ENCODE results near the gene SOWAHC.
"Not testable (repeated sequence)": the region's sequence is repeated elsewhere in the genome, so short reads cannot be mapped to it uniquely, and the experiment has no call there.

The SOWAHC gene

DNA sequence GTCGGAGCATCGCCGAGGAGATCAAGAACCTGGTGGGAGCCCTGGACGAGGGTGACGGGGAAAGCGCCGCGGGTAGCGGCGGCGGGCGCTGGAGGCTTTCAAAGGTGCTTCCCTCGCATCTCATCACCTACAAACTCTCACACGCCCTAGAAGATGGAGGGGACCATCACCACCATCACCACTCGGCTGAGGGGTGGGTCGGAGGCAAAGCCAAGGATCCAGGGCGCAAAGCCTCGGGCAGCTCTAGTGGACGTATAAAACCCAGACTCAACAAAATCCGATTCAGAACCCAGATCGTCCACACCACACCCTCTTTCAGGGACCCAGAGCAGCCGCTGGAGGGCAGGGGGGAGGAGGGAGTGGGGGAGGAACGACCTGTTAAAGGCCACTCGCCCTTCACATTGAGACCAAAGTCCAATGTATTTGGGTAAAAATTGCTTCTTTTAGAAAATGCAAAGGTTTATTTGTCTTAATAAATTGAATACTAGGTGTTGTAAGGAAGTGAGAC, 1.5 kb downstream of the SOWAHC start:
- DNase-seq (ENCODE audit: low read depth) = no peak

DNA sequence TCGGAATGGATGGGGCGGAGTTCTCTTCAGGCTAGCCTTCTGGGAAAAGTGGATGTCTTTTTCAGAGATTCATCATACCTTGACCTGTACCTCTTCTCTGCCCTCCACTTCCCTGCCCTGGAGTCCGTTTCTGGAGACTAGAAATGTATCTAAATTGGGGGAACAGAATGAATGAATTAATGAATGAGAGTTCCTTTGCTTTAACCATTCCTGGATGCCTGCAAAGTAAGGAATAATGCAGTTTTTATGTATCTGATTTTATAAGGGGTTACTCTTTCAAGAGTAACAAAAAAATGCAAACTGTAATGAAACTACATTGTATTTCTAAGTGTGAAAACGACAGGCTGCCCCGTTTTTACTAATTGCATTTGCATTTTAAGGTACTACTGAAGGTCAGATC, 2.0 kb downstream of the SOWAHC start:
- DNase-seq (ENCODE audit: low read depth) = no peak

DNA sequence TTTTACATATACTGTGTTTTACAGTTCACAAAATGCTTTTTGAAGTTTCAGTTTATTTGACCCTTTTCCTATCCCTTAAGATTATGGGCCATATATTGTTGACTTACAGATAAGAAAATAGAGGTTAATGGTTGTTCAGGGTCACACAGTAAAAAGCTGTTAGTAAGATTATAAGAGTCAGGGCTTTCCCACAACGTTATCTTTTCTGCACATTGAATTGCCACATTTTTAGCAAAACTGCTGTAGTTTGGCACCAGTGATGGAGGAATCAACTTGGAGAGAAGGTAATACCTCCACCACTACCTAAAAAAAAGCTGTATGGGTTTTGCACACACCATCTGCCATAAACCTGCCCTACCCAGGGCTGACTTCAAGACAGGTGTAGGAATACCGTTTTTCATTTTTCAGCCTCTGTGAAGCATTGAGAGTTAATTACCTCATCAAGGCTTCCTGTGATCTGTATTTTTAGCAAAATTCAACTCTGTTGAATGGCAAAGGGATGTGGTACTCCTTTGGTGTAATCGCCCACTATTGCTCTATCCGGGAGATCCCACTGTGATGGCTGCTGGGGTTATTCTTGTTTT, 5.0 kb downstream of the SOWAHC start:
- no peak for DNase-seq (ENCODE audit: low read depth)

DNA sequence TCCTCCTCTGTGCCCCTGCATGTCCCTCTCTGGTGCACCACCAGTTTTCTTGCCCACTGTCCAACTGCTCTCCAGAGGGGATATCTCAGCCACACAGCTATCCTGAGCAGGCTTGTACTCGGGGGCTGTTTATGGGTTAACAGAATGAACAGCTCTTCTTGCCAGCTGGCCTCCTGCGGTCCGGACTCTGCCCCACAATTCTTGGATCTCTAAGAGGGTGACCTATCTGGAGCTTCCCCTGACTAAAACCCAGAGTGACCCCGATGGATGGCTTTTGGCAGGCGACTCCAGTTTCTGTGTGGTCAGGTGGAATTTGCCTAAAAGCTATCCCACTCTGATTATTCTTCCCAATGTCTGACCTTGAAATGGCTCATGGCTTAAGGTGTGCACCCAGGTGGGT, 9.1 kb downstream of the SOWAHC start:
- DNase-seq (ENCODE audit: low read depth) = no peak

DNA sequence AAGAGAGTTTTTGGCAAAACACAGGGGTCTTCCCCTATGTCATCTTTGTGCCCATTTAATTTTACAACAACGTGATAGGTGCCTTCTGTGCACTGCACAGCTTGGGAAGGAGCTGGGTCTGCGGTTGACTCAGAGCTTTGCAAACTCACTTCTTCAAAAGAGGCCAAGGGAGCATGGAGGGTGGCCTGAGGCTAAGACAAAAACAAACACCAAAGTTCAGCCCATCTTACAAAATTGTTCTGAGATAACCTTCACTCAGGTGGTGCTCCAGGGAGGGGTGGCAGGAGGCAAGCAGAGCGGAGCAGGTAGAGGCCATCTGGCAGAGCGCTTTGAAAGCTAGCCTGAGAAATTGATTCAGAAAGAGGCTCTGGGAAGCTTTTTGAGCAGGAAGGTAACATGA, 9.8 kb downstream of the SOWAHC start:
- DNase-seq (ENCODE audit: low read depth) = no peak

DNA sequence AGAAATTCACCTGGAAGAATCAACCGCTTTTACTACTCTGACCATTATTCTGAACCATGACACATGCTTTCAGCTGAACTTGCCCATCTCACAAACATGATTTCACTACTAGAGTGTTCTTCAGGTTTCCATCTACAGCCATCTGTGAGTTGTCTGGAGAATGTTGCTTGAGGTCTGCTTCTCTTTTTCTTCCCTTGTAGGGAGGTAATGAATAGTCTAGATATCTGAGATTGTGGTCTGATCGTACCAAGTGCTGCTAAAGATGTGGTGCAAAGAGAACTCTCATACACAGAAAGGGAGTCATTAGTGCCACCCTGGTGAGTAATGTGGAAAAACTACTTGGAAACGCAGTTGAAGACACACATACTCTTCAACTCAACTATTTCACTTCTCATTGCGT, 10.2 kb downstream of the SOWAHC start:
- DNase-seq (ENCODE audit: low read depth) = no peak

DNA sequence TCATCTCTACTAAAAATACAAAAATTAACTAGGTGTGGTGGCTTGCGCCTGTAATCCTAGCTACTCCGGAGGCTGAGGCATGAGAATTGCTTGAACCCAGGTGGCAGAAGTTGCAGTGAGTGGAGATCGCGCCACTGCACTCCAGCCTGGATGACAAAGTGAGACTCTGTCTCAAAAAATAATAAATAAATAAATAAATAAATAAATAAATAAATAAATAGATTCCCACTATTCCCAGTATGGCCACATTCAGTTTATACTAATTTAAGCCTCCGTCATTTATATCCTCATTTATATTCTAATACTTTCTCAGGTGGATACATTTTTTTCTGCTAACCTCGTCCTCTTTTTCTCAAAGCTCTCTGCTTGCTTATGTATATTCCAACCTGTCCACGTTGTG, 14.2 kb downstream of the SOWAHC start:
- not testable (repeated sequence) for DNase-seq (ENCODE audit: low read depth)

DNA sequence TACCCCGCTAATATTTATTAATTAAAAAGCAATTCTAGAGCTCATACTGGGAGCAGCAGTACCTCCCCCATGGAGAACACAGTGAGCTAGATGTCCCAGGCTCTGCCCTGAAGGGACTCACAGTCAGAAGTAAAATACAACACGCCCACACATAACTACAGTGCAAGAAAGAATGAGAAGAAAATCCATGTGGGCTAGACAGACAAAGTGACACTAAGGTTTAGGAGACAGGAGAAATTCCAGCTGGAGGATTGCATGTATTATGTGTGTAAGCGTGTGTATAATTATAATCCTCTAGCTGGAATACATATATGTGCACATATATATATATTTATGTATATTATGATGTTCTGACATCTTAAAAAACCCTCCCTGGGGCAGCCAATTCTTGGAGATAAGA, 15.7 kb downstream of the SOWAHC start:
- DNase-seq (ENCODE audit: low read depth) = no peak

DNA sequence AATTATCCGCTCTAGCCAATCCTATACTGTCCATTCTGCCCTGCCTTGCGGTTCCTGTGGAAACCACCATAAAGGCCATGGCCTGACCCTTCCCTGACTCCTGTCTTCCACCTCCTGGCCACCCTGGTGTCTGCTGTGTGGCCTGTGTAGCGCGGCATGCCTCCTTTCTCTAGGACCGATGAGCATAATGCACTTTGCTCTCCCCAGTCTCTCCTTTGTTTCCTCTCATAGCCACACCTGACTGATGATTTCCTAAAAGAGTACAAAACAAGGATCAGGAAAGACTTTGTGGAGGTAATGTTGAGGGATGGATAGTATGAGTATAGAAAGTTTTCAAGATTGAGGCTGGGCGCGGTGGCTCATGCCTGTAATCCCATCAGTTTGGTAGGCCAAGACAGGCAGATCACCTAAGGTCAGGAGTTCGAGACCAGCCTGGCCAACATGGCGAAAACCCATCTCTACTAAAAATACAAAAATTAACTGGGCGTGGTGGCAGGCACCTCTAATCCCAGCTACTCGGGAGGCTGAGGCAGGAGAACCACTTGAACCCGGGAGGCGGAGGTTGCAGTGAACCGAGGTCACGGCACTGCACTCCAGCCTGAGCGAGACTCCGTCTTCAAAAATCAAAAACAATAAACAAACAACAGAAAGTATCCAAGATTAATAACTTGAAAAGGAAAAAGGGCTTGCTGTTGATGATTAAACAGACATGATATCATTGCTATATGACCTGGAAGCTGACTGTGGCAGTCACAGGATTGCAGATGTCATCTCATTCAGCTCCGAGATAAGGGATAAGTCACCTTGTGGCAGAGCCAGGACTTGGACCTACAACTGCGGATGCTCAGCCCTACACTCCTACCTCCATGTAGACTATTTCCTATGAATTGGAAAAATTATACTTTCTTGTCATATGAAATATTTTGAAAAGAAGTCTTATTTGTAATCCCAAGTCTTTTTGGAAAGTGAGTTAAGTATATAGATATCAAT, 16.6 kb downstream of the SOWAHC start:
- DNase-seq (ENCODE audit: low read depth) = no peak

DNA sequence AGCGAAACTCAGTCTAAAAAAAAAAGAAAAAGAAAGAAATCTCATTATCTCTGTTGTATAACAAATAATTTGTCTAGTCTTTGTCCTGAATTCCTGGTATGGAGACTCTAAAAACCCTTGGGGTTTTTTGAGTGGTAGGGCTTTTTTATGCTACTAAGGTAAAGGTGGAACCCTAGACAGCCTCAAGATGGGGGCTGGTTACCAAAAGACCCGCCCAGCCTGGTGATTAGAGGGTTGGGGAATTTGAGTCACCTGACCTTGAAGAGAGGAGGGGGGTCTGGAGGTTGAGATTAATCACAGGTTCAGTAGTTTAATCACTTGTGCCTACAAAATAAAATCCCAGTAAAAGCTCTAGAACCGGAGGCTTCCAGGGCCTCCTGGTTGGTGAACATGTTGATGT, 17.6 kb downstream of the SOWAHC start:
- DNase-seq (ENCODE audit: low read depth) = no peak

DNA sequence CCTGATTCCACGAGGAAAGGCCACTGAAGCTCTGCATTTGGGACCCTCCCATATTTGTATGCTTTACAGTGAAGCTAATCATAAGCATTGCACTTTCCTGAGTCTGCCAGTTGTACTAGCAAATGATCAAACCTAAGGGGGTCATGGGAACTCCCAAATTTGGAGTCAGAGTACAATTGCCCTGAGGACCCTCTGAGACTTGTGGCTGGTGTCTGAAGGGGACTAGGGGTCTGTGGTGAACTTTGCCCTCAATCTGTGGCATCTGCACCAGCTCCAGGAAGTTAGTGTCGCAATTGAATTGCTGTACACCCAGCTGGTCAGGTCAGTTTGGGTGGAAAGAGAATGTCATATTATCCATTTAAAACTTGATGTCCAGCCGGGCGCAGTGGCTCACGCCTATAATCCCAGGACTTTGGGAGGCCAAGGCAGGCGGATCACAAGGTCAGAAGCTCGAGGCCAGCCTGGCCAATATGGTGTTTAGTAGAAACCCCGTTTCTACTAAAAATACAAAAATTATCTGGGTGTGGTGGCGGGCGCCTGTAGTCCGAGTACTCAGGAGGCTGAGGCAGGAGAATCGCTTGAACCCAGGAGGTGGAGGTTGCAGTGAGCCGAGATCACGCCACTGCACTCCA, 18.1 kb downstream of the SOWAHC start:
- DNase-seq (ENCODE audit: low read depth) = no peak

DNA sequence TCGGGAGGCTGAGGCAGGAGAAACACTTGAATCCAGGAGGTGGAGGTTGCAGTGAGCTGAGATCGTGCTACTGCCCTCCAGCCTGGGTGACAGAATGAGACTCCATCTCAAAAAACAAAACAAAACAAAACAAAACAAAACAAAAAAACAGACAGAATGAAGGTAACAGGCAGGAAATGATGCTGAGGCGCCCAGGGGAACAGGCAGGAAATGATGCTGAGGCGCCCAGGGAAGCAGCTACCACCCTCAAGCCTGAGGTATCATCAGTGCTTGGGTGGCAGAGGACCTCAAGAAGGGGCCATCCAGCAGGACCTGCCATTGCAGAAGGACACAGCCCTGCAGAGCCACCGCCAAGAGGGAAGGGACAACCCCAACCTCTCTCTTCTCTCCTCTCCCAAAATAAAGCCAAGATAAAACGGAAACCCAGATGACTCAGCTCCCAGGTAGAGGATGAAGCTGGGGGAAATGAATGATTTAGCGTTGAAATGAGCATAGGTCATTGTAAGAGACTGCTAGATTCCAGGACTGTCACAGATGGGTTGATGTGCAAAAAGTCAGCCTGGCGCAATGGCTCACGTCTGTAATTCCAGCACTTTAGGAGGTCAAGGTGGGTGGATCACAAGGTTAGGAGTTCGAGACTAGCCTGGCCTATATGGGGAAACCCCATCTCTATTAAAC, 19.3 kb downstream of the SOWAHC start:
- DNase-seq (ENCODE audit: low read depth) = no peak

DNA sequence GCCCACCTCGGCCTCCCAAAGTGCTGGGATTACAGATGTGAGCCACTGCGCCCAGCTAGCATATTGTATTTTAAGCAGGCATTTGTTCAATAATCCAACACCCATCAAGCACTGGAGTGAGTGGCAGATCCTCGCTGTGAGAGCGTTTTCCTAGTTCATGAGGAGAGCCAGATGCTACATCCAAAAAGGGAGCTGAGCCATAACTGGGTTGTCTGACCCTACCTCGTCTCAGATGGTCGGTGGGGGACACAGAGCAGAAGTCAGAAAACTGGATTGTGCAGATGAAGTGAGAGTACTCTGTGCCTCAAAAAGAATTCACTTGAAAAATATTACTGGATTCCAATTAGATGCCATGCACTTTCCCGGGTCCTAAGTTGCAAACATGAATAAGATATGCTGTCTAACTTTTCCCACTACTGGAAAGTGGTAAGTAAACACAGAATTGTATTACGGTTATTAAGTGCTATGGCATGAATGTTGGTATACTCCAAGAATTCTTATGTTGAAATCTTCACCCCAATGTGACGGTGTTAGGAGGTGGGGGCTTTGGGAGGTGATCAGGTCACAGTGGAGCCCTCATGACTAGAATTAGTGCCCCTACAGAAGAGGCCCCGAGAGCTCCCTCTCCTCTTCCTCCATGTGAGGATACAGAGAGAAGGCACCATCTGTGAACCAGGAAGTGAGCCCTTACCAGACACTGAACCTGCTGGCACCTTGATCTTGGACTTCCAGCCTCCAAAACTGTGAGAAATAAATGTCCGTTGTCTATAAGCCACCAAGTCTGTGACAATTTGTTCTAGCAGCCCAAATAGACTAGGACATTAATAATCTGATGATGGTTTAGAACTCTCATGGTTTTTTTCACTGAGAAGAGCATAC, 21.5 kb downstream of the SOWAHC start:
- no peak for DNase-seq (ENCODE audit: low read depth)

DNA sequence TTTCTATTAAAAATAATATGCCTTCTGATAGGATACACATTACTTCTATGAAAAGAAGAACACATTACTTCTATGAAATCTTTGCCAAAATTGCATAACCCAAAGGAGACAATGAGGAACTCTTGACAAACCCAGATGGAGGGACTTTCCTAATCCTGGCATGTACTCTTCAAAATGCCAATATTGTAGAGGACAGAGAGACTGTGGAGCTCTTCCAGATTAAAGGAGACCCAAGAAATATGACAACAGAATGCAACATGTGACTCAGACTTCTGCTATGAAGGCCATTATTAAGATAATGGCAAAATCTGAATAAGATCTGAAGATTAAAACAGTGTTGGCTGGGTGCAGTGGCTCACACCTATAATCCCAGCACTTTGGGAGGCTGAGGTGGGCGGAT, 22.2 kb downstream of the SOWAHC start:
- DNase-seq (ENCODE audit: low read depth) = no peak

DNA sequence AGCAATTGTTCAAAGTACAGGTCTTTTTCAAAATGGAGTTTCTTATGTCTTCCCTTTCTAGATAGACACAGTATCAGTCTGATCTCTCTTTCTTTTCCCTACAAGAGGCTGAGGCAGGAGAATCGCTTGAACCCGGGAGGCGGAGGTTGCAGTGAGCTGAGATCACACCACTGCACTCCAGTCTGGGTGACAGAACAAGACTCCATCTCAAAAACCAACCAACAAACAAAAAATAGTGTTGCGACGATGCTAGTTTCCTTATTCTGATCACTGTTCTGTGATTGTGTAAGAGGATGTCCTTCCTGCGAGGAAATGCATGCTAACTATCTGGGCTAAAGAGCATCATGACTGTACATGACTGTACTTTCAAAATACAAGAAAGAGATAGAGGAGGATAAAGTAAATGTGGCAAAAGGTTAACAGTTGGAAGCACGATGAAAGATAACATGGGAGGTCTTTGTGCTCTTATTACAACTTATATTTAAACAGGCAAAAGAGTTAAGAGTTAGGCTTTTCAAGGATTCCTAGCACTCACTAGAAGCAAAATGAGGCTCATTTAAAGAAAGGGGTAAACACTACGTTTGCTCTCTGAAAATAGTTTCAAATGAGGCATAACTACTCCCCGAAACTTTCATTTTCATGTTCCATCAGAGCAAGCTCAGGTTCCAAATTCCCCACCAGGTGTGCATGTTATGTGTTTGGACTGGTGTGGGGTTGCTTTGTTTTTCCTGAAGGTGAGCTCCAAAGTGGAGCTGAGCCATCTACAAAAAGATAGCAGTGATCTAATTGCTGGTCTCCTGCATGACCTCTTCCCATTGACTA, 23.8 kb downstream of the SOWAHC start:
- no peak for DNase-seq (ENCODE audit: low read depth)

DNA sequence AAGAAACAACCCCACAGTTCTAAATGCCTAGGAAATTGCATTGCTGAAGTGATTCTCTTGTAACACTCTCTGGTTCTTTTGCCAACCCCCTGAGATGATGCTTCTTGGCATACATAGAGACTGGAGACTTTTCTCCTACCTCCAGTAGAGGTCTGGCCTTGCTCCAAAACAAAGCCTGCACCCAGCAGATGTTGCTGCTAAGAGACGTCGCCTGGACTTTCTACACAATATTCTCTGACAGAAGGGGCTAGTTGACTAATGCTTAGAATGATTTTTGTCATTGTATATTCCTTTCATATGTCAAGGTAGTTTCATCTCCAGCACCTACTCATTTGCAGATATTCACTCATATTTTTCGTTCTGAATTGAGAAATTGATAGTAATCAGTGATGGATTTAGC, 24.6 kb downstream of the SOWAHC start:
- no peak for DNase-seq (ENCODE audit: low read depth)

DNA sequence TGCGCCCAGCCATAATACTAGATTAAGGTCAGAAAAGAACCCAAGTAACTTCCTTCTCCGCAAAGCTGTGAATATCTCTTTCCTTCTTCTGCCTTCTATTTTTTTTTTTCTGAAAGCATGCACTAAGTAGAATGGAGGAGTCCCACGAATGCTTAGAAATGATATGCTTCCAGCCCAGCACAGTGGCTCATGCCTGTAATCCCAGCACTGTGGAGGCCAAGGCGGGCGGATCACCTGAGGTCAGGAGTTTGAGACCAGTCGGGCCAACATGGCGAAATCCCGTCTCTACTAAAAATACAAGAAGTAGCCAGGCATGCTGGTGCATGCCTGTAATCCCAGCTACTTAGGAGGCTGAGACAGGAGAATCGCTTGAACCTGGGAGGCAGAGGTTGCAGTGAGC, 25.8 kb downstream of the SOWAHC start:
- DNase-seq (ENCODE audit: low read depth) = not testable (repeated sequence)

DNA sequence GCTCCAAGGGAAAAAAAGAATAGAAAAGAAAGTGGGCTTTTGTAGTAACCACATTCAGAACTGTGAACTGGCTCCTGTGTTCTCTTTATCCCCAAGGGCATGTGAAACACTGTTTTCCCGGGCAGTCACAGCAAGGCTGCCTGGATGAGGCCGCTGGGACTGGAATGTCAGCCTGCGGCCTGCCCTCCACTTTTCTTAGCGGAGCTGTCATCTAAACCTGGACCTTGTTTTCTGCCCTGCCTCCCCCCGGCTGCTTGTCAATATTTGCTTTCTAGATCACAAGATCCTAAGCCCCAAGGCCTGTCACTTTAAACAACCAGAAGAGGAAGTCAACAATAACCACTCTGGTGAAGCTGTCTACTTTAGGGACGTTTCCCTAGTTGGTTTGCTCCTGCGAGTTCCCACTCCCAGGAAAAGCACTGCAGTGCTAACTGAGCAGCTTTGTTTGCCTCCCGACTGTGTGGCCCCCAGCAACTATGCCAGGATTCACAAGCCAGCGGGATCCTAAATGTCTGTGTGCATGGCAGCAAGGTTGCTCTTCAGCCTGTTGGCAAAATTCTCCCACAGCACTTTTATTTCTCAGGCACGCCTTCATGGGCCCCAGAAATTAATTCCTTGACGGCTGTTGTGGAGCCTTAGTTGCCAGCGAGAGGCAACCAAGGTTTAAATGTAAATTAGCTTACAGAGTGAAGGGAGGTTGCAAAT, 30.6 kb downstream of the SOWAHC start:
- DNase-seq (ENCODE audit: low read depth) = no peak

DNA sequence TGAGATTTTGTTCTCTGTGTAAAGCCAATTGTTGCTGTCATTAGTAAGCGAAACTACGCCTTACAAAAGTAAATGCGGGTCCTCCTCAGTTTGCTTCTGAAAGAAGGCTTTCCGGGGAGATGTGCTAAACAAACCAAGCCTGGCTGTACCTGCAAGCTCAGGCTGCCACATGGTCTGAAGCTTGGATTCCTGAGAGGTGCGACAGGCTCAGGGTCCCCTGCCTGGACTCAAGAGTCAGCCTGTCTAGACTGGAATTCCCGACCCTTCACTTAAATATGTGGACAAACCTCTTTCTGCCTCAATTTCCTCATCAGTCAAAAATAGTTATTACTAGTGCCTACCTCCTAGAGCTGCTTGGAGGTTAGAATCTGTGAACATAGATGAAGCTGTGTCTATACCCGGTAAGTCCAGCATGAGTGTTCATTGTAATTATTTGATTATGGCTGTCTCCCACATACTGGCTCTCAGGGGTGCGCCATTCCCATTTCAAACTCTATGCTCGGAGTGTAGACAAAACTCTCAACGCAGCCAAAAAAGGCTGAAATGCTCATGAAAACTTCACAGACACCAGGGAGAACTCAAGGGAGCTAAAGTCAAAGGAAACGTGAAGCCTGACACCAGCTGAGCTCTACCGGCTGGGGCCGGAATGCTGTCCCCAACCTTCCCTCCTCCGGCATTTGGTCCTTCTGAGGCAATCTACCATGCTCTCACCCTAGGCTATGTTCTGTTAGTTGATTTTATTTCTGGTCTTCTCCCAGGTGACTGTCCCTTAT, 31.4 kb downstream of the SOWAHC start:
- DNase-seq (ENCODE audit: low read depth) = no peak

Measured in stimulated activated CD8-positive, alpha-beta memory T cell treated with anti-CD3 and anti-CD28 coated beads, Interleukin-12 subunit alpha, Interleukin-12 subunit beta, amount 100 ng/mL, for 4 hours (primary cell).